Measurements from ENCODE around the gene NAGK. TPM values are rescaled to one million over a fixed set of nuclear protein-coding genes. Genes with fewer than 3 reads are reported as not detected.

NAGK gene
- total and polyA plus RNA-seq, 5 donors from 2014 or later, result 63.8 to 89.0 (median 80.8) TPM

DNA sequence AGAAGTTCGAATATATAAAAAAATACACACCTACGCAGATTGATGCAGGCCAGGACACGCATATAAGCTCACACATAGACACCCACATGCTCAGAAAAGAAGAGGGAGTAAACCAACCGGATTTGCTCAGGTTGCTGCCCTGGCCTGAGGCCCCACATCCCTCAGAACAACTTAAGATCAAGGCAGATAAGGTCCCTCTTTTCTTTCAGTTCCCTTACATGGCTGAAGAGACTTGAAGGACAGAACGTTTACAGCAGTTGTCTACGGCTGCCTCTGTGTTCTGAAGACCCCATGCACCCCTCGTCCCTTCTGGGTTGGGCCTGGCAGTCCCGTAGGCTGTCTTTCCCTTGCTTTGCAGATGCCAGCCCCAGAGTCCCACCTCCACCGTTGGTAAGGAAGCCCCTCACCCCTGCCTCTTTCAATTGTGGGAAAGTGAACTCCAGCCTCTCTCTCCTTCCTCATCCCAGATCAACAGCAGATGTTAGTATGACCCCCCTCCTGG is 4.3 kb upstream of the NAGK start:
- H3K4me3 Mint-ChIP-seq, result peak overlapping the region in 2 of 4 donors; percentile 21 to 54
- Histone ChIP-seq H3K36me3 (ENCODE audit: control insufficient read depth, insufficient read depth, low read length) (no peaks in the 10 kb centered on the region), H3K27ac (ENCODE audit: insufficient read depth, low read length, poor library complexity, severe bottlenecking) (no peak overlapping the region), H3K4me1 (ENCODE audit: control insufficient read depth, insufficient read depth, low read length, poor library complexity, severe bottlenecking) (peaks cover 10% of the 10 kb centered on the region), H3K4me3 (ENCODE audit: low read depth, low read length) (no peak overlapping the region), H3K9me3 (ENCODE audit: control insufficient read depth in 2 of 2, low read length in 2 of 2) (no peaks in the 10 kb centered on the region), H3K27me3 (ENCODE audit: control insufficient read depth, insufficient read depth, low read length) (peaks cover 2% of the 10 kb centered on the region)
- no peak for DNase-seq
- H3K4me1 Mint-ChIP-seq, result peaks cover 3 to 16% (median 10%) of the 10 kb centered on the region in 4 donors
- H3K9me3 Mint-ChIP-seq, result no peaks in the 10 kb centered on the region
- no peak for ATAC-seq (ENCODE audit: low read depth in 2 of 2)
- no peak overlapping the region for H3K27ac Mint-ChIP-seq
- H3K27me3 Mint-ChIP-seq, result peaks cover 26% of the 10 kb centered on the region
- H3K36me3 Mint-ChIP-seq, result no peaks in the 10 kb centered on the region

DNA sequence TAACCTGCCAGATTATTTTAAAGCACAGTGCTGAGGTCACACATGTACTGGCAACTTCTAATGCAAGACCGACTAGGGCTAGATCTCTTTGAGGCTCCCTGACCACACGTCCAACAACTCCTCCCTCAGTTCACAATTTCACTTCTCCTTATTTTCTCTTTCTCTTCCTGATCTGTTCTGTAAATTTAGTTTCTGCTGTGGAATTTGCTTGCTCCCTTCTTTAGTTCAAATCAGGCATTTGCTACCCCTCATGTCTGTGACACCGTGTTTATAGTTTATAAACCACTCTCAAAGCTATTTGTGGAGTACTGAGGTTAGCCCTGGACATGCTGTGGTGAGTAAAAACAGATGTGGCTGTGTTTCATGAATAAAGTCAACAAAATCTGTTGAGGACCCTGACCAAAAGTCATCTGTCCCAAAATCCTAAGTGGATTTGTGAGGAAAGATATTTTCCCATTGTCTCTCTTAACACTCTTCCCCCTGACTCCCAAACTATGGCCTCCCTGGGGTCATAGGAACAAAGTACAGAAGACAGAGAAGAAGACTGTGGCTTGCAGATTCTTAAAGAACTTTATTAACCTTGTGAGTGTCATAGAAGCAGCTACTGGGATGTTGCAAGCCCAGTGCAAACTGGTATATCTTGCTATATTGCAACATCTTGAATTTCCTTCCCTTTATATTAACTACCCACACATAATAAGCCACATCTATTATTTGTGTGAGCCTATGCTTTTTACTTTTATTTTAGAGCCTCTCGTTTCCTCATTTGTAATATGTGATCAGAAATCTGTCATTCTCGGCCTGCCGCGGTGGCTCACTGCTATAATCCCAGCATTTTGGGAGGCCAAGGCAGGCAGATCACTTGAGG is 3.5 kb upstream of the NAGK start:
- H3K27me3 Mint-ChIP-seq, result peaks cover 26% of the 10 kb centered on the region
- peaks cover 11 to 24% (median 18%) of the 10 kb centered on the region in 4 donors for H3K4me1 Mint-ChIP-seq
- Histone ChIP-seq H3K4me1 (ENCODE audit: control insufficient read depth, insufficient read depth, low read length, poor library complexity, severe bottlenecking) (peaks cover 18% of the 10 kb centered on the region), H3K27ac (ENCODE audit: insufficient read depth, low read length, poor library complexity, severe bottlenecking) (no peak overlapping the region), H3K27me3 (ENCODE audit: control insufficient read depth, insufficient read depth, low read length) (peaks cover 2% of the 10 kb centered on the region), H3K36me3 (ENCODE audit: control insufficient read depth, insufficient read depth, low read length) (no peaks in the 10 kb centered on the region), H3K4me3 (ENCODE audit: low read depth, low read length) (no peak overlapping the region), H3K9me3 (ENCODE audit: control insufficient read depth in 2 of 2, low read length in 2 of 2) (no peaks in the 10 kb centered on the region)
- no peak overlapping the region for H3K27ac Mint-ChIP-seq
- no peak for DNase-seq
- no peaks in the 10 kb centered on the region for H3K36me3 Mint-ChIP-seq
- no peaks in the 10 kb centered on the region for H3K9me3 Mint-ChIP-seq
- no peak for ATAC-seq (ENCODE audit: low read depth in 2 of 2)
- H3K4me3 Mint-ChIP-seq, result no peak overlapping the region

DNA sequence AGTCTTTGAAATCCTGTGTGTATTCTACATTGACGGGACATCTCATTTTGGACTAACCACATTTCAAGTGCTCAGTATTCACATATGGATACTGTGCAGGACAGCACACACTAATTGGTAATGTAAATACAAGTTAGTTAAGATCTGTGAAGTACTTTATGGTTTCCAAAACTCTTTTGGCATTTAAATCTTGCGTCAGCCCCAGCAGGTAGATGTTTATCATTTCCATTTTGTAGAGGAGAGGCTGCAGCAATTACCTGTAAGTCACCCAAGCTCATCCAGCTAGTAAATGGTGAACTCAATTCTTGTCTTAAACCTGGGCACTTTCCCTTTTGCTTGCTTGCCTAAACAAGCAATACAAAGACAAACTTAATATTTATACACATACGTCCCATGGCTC is 1.6 kb upstream of the NAGK start:
- H3K4me3 Mint-ChIP-seq, result peak overlapping the region in 3 of 4 donors; percentile 68 to 93 (median 89)
- peaks cover 3% of the 10 kb centered on the region for H3K36me3 Mint-ChIP-seq
- peaks cover 20% of the 10 kb centered on the region for H3K27me3 Mint-ChIP-seq
- Histone ChIP-seq H3K4me3 (ENCODE audit: low read depth, low read length) (peak overlapping the region; percentile 92), H3K36me3 (ENCODE audit: control insufficient read depth, insufficient read depth, low read length) (no peaks in the 10 kb centered on the region), H3K9me3 (ENCODE audit: control insufficient read depth in 2 of 2, low read length in 2 of 2) (no peaks in the 10 kb centered on the region), H3K27me3 (ENCODE audit: control insufficient read depth, insufficient read depth, low read length) (peaks cover 2% of the 10 kb centered on the region), H3K27ac (ENCODE audit: insufficient read depth, low read length, poor library complexity, severe bottlenecking) (no peak overlapping the region), H3K4me1 (ENCODE audit: control insufficient read depth, insufficient read depth, low read length, poor library complexity, severe bottlenecking) (peaks cover 37% of the 10 kb centered on the region)
- DNase-seq (no peak), ATAC-seq (ENCODE audit: low read depth in 2 of 2) (no peak)
- no peaks in the 10 kb centered on the region for H3K9me3 Mint-ChIP-seq
- H3K4me1 Mint-ChIP-seq, result peaks cover 21 to 43% (median 36%) of the 10 kb centered on the region in 4 donors
- H3K27ac Mint-ChIP-seq, result peak overlapping the region; percentile 35 to 100 (median 78)

DNA sequence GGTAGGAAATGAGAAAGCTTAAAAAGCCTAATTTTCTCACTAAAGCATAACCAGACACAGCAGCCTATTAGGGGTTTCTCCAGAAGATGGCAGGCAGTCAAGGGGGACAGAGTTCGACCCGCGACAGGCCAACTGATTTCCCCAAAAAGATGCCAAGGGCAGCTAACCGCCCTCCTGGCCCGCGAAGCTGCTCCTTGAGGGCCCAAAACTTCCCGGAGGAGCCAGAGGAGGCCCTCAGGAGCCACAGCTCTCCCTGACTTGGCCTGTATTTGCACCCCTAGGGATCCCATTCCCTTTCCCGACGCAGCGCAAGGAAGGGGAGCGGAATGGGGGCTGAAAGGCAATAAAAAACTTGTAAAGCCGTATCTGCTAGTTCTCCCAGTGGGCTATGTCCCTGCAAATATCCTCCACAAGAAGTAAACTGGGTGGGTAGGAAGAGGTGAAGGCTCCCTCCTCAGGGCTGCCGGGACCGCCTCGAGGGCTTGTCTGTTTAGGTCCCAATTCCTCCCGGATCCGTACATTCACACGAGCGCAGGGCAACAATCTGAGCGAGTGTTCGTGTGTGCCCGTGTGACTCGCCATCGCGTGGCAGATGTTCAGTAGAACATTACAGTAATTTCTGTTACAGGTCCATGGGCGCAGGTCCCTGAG is 756 bp upstream of the NAGK start:
- H3K4me3 ChIP-seq (ENCODE audit: low read depth, low read length), result peak overlapping the region; percentile 92
- no peaks in the 10 kb centered on the region for H3K36me3 ChIP-seq (ENCODE audit: control insufficient read depth, insufficient read depth, low read length)
- peaks cover 18% of the 10 kb centered on the region for H3K27me3 Mint-ChIP-seq
- peak in 1 of 3 donors; percentile 21 for DNase-seq
- H3K36me3 Mint-ChIP-seq, result peaks cover 4% of the 10 kb centered on the region
- ATAC-seq (ENCODE audit: low read depth in 2 of 2), result peak in 1 of 2 donors; percentile 1
- peak overlapping the region; percentile 93 to 97 (median 96) for H3K4me3 Mint-ChIP-seq
- peak overlapping the region; percentile 96 to 100 (median 99) for H3K27ac Mint-ChIP-seq
- no peaks in the 10 kb centered on the region for H3K9me3 ChIP-seq (ENCODE audit: control insufficient read depth in 2 of 2, low read length in 2 of 2)
- H3K4me1 Mint-ChIP-seq, result peaks cover 25 to 51% (median 41%) of the 10 kb centered on the region in 4 donors
- no peaks in the 10 kb centered on the region for H3K9me3 Mint-ChIP-seq
- H3K27me3 ChIP-seq (ENCODE audit: control insufficient read depth, insufficient read depth, low read length), result peaks cover 2% of the 10 kb centered on the region
- peak overlapping the region; percentile 95 for H3K27ac ChIP-seq (ENCODE audit: insufficient read depth, low read length, poor library complexity, severe bottlenecking)
- peaks cover 45% of the 10 kb centered on the region for H3K4me1 ChIP-seq (ENCODE audit: control insufficient read depth, insufficient read depth, low read length, poor library complexity, severe bottlenecking)

DNA sequence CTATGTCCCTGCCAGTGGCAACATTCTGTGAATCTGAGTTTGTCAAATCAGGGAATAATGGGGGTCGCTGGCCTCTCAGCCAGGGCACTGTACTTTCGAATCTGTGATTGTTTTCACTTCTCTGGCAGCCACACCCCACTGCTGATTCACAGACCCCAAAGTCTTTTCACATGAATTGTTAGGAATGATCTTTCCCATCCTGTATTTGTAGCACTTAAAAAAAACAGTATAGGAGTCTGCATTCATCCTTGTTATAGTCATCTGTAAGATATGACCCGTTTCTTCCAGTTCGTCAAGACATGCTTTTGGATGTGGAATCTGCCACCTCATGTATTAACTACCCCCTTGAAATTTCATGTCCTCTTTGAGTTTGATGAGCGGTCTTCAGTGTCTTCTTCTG is 928 bp downstream of the NAGK start:
- peak overlapping the region; percentile 93 to 97 (median 96) for H3K4me3 Mint-ChIP-seq
- DNase-seq (no peak), ATAC-seq (ENCODE audit: low read depth in 2 of 2) (no peak)
- peak overlapping the region; percentile 95 for H3K27ac ChIP-seq (ENCODE audit: insufficient read depth, low read length, poor library complexity, severe bottlenecking)
- peaks cover 55% of the 10 kb centered on the region for H3K4me1 ChIP-seq (ENCODE audit: control insufficient read depth, insufficient read depth, low read length, poor library complexity, severe bottlenecking)
- peaks cover 25 to 68% (median 47%) of the 10 kb centered on the region in 4 donors for H3K4me1 Mint-ChIP-seq
- H3K27ac Mint-ChIP-seq, result peak overlapping the region; percentile 18 to 100 (median 99)
- no peaks in the 10 kb centered on the region for H3K9me3 Mint-ChIP-seq
- peaks cover 15% of the 10 kb centered on the region for H3K36me3 Mint-ChIP-seq
- H3K36me3 ChIP-seq (ENCODE audit: control insufficient read depth, insufficient read depth, low read length), result peaks cover 6% of the 10 kb centered on the region
- H3K27me3 ChIP-seq (ENCODE audit: control insufficient read depth, insufficient read depth, low read length), result no peaks in the 10 kb centered on the region
- H3K9me3 ChIP-seq (ENCODE audit: control insufficient read depth in 2 of 2, low read length in 2 of 2), result no peaks in the 10 kb centered on the region
- H3K4me3 ChIP-seq (ENCODE audit: low read depth, low read length), result peak overlapping the region; percentile 92
- peaks cover 9% of the 10 kb centered on the region for H3K27me3 Mint-ChIP-seq

DNA sequence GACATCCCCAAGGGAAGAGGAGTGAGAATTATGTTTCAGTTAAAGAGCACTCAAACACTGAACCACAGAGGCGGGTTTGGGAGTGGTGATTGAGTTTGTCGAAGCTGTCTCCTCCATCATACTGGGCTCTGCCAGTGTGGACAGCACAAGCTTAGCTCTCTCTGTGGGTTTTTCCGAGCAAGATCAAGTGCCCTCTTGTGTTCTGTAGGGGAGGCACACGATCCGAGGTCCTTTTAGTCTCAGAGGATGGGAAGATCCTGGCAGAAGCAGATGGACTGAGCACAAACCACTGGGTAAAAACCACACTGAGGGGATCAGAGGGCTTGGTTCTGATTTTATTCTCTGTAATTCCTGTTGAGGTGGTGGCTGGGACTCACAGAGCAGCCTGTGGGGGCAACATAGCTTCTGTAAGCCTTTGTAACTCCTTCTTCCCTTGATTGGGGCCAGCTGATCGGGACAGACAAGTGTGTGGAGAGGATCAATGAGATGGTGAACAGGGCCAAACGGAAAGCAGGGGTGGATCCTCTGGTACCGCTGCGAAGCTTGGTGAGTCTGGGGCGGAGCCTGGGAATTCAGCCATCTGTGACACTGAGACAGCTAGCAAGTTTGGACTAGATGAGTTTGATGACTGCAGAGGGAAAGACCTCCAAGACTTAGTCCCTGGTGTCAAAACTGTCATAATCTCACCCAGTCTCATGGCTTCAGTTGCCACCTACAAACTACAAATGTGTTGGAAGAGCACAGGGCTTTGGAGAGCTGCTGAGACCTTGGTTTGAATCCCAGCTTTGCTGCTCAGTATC is 2.0 kb downstream of the NAGK start:
- no peak for ATAC-seq (ENCODE audit: low read depth in 2 of 2)
- H3K4me1 Mint-ChIP-seq, result peaks cover 25 to 71% (median 47%) of the 10 kb centered on the region in 4 donors
- H3K4me3 Mint-ChIP-seq, result peak overlapping the region; percentile 93 to 97 (median 96)
- H3K4me3 ChIP-seq (ENCODE audit: low read depth, low read length), result no peak overlapping the region
- H3K27ac Mint-ChIP-seq, result peak overlapping the region; percentile 84 to 99 (median 92)
- no peaks in the 10 kb centered on the region for H3K27me3 ChIP-seq (ENCODE audit: control insufficient read depth, insufficient read depth, low read length)
- H3K36me3 Mint-ChIP-seq, result peaks cover 19% of the 10 kb centered on the region
- H3K9me3 ChIP-seq (ENCODE audit: control insufficient read depth in 2 of 2, low read length in 2 of 2), result no peaks in the 10 kb centered on the region
- peak overlapping the region; percentile 82 for H3K27ac ChIP-seq (ENCODE audit: insufficient read depth, low read length, poor library complexity, severe bottlenecking)
- peaks cover 13% of the 10 kb centered on the region for H3K36me3 ChIP-seq (ENCODE audit: control insufficient read depth, insufficient read depth, low read length)
- peaks cover 4% of the 10 kb centered on the region for H3K27me3 Mint-ChIP-seq
- H3K4me1 ChIP-seq (ENCODE audit: control insufficient read depth, insufficient read depth, low read length, poor library complexity, severe bottlenecking), result peaks cover 55% of the 10 kb centered on the region
- no peaks in the 10 kb centered on the region for H3K9me3 Mint-ChIP-seq
- DNase-seq, result no peak
